Stomach (tissue), 9 donors: ENCODE measurements around the gene ASCL2. TPM values are rescaled to one million over a fixed set of nuclear protein-coding genes. Genes with fewer than 3 reads are reported as not detected.
A peak's percentile ranks its signal among the peaks of the same experiment; 100 is the strongest.

Source experiments
- DNase-seq, 2 donors: peaks; one replicate each; pipeline versions ENCODE4 v3.0.0 to v3.0.0-alpha.2; 2013 to 2019
- H3K27ac ChIP-seq, 5 donors: fragments of 200-600 bp in 4 of 5; sonication (generic) in 4 of 5; one replicate each; pipeline ENCODE4 v1.5.1; 2013 to 2019; ENCODE audit warnings: mild to moderate bottlenecking in 1 of 5, moderate library complexity in 1 of 5
- H3K27me3 ChIP-seq, 3 donors: fragments of 200-600 bp; sonication (generic); one replicate each; pipeline ENCODE4 v1.5.1; 2017 to 2019; ENCODE audit warnings: mixed run types in 1 of 3
- H3K36me3 ChIP-seq, 4 donors: fragments of 200-600 bp; sonication (generic); 1 replicate in 3 of 4; 2 replicates in 1 of 4; pipeline ENCODE4 v1.5.1; 2016 to 2019
- H3K4me1 ChIP-seq, 4 donors: fragments of 200-600 bp; sonication (generic); one replicate each; pipeline ENCODE4 v1.5.1; 2016 to 2019
- H3K4me3 ChIP-seq, 4 donors: fragments of 200-600 bp; sonication (generic) in 3 of 4; one replicate each; pipeline ENCODE4 v1.5.1; 2016 to 2019; ENCODE audit warnings: mild to moderate bottlenecking in 1 of 4
- H3K9me3 ChIP-seq, 4 donors: fragments of 200-600 bp; sonication (generic); one replicate each; pipeline ENCODE4 v1.5.1; 2016 to 2019
- EP300 ChIP-seq: sonication (generic); formaldehyde crosslinking; IDR thresholded peaks from one replicate; pipeline ENCODE4 v1.6.1; 2017; ENCODE audit warnings: antibody characterized with exemption
- POLR2A ChIP-seq, 4 donors: fragments of 450-650 bp; IDR thresholded peaks; one replicate each; pipeline ENCODE4 v1.6.1; 2016; ENCODE audit warnings: antibody characterized with exemption in 4 of 4, control low read depth in 2 of 4, mild to moderate bottlenecking in 1 of 4, moderate library complexity in 1 of 4
- POLR2AphosphoS5 ChIP-seq, 3 donors: sonication (generic); formaldehyde crosslinking; IDR thresholded peaks; one replicate each; pipeline ENCODE4 v1.6.1; 2016; ENCODE audit warnings: antibody characterized with exemption in 3 of 3
- WGBS, 5 donors: extraction: QIAGEN DNeasy Blood & Tissue Kit in 3 of 5; methylation state at CpG; one replicate each; pipeline versions ENCODE4 v1.1.5 to v1.1.7; 2013 to 2018; 5-methylcytosine and 5-hydroxymethylcytosine counted together
- intact Hi-C: fragments of 100-400 bp; cut with DNase I; formaldehyde crosslinking; loops from one replicate; pipeline ENCODE4 v1.15.1; 2023; ENCODE audit warnings: low total_unique reads
- polyA plus RNA-seq, 3 donors: library from polyadenylated mRNA; stranded (reverse); fragments of 200-250 nt; gene quantifications; one replicate each; pipeline ENCODE4 v1.2.3, GENCODE V29; 2013
- total RNA-seq, 5 donors: library from RNA; depleted of rRNA; stranded (reverse); fragments of >200 nt; gene quantifications; one replicate each; pipeline versions ENCODE4 v1.1.0 to v1.2.3, GENCODE V29; 2014 to 2016
- TF ChIP-seq, protein P1 (sequence below), 7 experiments: fragments of 450-650 bp in 4 of 7; fragments of 200-600 bp in 3 of 7; sonication (generic) in 3 of 7; IDR thresholded peaks; one replicate each; pipeline ENCODE4 v1.5.1; 2016 to 2019; ENCODE audit warnings: antibody characterized with exemption in 7 of 7, control low read depth in 2 of 7, mild to moderate bottlenecking in 1 of 7
- donor health status: healthy with polysubstance abuse.
- donor health status: Bipolar disorder and iron deficiency.
- donor health status: healthy.

The ASCL2 gene
- total and polyA plus RNA-seq, 8 donors = 0.81 to 6.3 (median 2.2) TPM; not detected in 4

DNA sequence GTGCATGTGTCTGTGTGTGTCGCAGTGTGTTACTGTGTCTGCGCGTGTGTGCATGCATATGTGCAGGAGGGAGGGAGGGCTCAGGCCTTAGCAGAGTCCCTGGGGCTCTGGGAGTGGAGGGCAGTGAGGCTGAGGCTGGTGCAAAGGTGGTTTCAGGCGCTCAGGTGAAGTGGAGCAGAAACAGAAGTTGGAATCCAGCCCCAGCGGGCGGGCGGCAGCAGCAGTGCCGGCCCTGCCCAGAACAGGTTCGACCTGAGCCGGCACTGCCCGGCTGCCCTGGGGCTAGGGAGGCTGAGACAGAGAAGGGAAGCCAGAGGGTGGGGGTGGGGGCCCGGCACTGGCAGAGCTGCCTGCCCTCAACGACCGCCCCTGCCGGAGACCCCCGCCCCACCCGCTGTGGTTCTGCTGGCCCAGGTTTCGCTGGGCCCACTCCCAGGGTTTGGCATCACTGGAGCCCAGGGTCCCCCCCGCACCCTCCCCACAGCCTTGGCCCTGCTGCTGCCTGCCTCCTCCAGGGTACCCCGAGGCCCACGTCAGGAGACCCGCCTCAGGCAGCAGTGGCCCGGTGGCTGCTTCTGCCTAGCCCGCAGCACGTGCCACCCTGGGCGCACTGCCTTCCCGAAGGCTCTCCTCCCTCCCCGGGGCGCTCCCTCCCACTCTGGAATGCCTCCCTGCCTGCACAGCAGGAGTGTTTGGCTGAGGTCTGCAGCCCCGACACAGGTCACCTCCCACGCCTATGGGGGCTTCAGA, 13.3 kb downstream of the ASCL2 start:
- Histone ChIP-seq H3K4me1 (peaks cover 0 to 10% (median 6%) of the 10 kb centered on the region in 4 donors), H3K27ac (no peak overlapping the region), H3K9me3 (no peaks in the 10 kb centered on the region), H3K36me3 (no peaks in the 10 kb centered on the region), H3K4me3 (no peak overlapping the region), H3K27me3 (peaks cover 0 to 21% (median 0%) of the 10 kb centered on the region in 3 donors)
- WGBS, 5 donors = 35 to 66% (median 50%) methylated on average over 18 to 31 of the region's 31 CpGs
- DNase-seq = peak; percentile 63 to 71
- TF ChIP-seq POLR2A (IDR thresholded peaks at IDR 0.05) (no peak), POLR2AphosphoS5 (IDR thresholded peaks at IDR 0.05) (no peak), EP300 (no peak)
- TF ChIP-seq, protein P1, sequence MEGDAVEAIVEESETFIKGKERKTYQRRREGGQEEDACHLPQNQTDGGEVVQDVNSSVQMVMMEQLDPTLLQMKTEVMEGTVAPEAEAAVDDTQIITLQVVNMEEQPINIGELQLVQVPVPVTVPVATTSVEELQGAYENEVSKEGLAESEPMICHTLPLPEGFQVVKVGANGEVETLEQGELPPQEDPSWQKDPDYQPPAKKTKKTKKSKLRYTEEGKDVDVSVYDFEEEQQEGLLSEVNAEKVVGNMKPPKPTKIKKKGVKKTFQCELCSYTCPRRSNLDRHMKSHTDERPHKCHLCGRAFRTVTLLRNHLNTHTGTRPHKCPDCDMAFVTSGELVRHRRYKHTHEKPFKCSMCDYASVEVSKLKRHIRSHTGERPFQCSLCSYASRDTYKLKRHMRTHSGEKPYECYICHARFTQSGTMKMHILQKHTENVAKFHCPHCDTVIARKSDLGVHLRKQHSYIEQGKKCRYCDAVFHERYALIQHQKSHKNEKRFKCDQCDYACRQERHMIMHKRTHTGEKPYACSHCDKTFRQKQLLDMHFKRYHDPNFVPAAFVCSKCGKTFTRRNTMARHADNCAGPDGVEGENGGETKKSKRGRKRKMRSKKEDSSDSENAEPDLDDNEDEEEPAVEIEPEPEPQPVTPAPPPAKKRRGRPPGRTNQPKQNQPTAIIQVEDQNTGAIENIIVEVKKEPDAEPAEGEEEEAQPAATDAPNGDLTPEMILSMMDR (IDR thresholded peaks at IDR 0.05) = no peak
- intact Hi-C loops = no loop called here

DNA sequence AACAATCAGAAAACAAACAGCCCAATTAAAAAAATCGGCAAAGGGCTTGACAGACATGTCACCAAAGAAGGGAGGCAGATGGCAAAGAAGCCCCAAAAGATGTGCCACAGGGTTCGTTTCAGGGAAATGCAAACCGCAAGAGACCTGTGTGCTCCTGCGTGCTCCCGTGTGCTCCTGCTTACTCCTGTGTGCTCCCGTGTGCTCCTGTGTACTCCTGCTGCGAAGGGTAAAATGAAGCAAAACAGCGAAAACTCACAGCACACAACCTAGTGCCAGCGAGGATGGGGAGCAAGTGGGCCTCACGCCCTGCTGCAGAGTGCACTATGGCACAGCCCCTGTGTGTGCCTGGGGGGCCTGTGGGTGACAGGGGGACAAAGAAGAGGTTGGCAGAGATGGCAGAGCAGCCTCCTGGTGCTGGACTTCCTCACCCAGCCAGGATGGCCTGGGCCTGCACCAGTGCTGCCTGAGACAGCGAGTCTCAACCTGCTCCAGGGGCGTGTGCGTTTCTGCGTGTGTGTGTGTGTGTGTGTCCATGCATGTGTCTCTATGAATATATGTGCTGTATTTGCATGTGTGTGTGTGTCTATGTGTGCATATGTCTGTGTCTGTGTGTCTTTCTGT, 14.0 kb downstream of the ASCL2 start:
- intact Hi-C loops = no loop called here
- DNase-seq = no peak
- no peak for TF ChIP-seq POLR2AphosphoS5 (IDR thresholded peaks at IDR 0.05)
- no peak for TF ChIP-seq POLR2A (IDR thresholded peaks at IDR 0.05)
- TF ChIP-seq, protein P1 (IDR thresholded peaks at IDR 0.05) = no peak
- no peak for TF ChIP-seq EP300
- Histone ChIP-seq H3K4me3 (no peak overlapping the region), H3K9me3 (no peaks in the 10 kb centered on the region), H3K36me3 (no peaks in the 10 kb centered on the region), H3K4me1 (peaks cover 0 to 10% (median 6%) of the 10 kb centered on the region in 4 donors), H3K27ac (no peak overlapping the region), H3K27me3 (peaks cover 0 to 14% (median 0%) of the 10 kb centered on the region in 3 donors)
- 69 to 91% (median 75%) methylated on average over 13 to 14 of the region's 14 CpGs for WGBS, 5 donors

DNA sequence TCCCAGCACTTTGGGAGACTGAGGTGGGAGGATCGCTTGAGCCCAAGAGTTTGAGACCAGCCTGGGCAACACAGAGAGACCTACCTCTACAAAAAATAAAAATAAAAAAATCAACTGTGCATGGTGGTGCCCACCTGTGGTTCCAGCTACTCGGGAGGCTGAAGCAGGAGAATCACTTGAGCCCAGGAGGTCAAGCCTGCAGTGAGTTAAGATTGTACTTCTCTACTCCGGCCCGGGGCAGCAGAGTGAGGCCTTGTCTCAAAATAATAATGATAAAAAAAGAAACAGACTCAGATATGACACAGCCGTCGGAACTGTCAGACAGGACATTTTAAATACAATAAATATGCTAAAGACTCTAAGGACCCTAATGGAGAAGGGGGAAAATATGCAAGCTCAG, 18.4 kb downstream of the ASCL2 start:
- WGBS, 5 donors = 91 to 96% (median 92%) methylated on average over 6 of the region's 6 CpGs
- TF ChIP-seq, protein P1 (IDR thresholded peaks at IDR 0.05) = no peak
- TF ChIP-seq POLR2AphosphoS5 (IDR thresholded peaks at IDR 0.05) (no peak), POLR2A (IDR thresholded peaks at IDR 0.05) (no peak), EP300 (no peak)
- H3K27ac ChIP-seq = no peak overlapping the region
- H3K4me1 ChIP-seq = peaks cover 0 to 5% (median 2%) of the 10 kb centered on the region in 4 donors
- intact Hi-C loops = no loop called here
- H3K36me3 ChIP-seq = no peaks in the 10 kb centered on the region
- no peaks in the 10 kb centered on the region for H3K9me3 ChIP-seq
- H3K4me3 ChIP-seq = no peak overlapping the region
- DNase-seq = no peak
- peaks cover 0 to 18% (median 0%) of the 10 kb centered on the region in 3 donors for H3K27me3 ChIP-seq

DNA sequence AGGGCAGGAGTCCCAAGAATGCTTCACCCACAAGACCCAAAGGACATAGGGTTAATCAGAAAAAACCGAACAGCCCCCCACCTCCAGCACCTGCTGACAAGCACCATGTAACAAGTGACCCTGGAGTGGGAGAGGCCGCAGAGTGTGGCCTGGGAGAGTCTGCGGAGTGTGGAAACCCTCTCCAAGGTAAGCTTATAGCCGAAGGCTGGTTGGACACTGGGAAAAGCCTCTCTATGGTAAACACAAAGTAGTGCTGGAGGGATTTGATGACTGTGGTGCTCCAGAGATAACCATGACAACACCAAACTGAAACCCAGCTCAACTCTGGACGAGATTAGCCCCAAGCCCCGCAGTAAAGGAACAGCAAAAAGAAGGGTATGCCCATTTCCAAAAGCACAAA, 19.2 kb downstream of the ASCL2 start:
- no peaks in the 10 kb centered on the region for H3K36me3 ChIP-seq
- intact Hi-C loops = no loop called here
- TF ChIP-seq POLR2AphosphoS5 (IDR thresholded peaks at IDR 0.05) = no peak
- TF ChIP-seq EP300 = no peak
- no peak for TF ChIP-seq POLR2A (IDR thresholded peaks at IDR 0.05)
- TF ChIP-seq, protein P1 (IDR thresholded peaks at IDR 0.05) = no peak
- no peaks in the 10 kb centered on the region for H3K4me1 ChIP-seq
- H3K4me3 ChIP-seq = no peak overlapping the region
- H3K27ac ChIP-seq = no peak overlapping the region
- no peaks in the 10 kb centered on the region for H3K9me3 ChIP-seq
- peaks cover 0 to 18% (median 0%) of the 10 kb centered on the region in 3 donors for H3K27me3 ChIP-seq
- DNase-seq = no peak
- WGBS, 5 donors = 88 to 98% (median 95%) methylated on average over 6 of the region's 6 CpGs
